HG03060 (cell line): ENCODE measurements around the gene BIRC6.
"Not testable (repeated sequence)": the region's sequence is repeated elsewhere in the genome, so short reads cannot be mapped to it uniquely, and the experiment has no call there.

ENCODE experiments used
- ATAC-seq: cut with Tn5 transposase; IDR thresholded peaks from one replicate; pipeline ENCODE4 v1.9.1; 2021; ENCODE audit warnings: low read depth, moderate number of reproducible peaks; ENCODE audit not compliant: unreplicated experiment

The BIRC6 gene

GRCh38 chr2:32591669-32592463 is 235.0 kb downstream of the BIRC6 start:
- ATAC-seq, result no peak

DNA sequence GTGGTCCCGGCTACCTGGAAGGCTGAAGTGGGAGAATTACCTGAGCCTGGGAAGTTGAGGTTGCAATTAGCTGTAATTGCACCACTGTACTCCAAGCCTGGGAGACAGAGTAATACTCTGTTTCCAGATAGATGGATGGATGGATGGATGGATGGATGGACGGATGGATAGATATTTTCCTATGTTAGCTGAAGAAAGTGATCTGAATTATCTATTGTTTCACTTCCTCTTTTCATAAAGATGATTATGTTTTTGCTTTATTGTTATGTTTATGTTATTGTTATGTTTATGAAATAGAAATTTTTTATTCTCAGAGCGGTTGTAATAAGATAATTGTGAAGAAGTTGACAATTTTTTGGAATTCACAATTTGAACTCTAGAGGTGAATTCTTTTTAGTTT is 237.8 kb downstream of the BIRC6 start:
- ATAC-seq, result no peak

- ATAC-seq, result no peak
These were observed 254.5 kb downstream of the BIRC6 start for GRCh38 chr2:32611366-32611765.

DNA sequence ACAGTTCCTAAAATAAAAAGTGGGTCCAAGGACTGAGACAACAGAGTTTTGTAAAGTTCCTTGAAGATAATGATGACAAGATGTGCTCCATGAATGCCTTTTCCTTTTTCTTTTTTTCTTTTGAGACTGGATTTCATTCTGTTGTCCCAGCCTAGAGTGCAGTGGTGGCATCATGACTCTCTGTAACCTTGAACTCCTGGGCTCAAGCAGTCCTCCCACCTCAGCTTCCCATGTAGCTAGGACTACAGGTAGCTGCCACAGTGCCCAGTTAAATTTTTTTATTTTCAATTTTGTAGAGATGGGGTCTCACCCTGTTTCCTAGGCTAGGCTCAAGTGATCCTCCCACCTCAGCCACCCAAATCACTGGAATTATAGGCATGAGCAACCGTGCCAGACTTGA is 254.9 kb downstream of the BIRC6 start:
- ATAC-seq, result no peak

GRCh38 chr2:32614084-32614483 is 257.3 kb downstream of the BIRC6 start:
- no peak for ATAC-seq

DNA sequence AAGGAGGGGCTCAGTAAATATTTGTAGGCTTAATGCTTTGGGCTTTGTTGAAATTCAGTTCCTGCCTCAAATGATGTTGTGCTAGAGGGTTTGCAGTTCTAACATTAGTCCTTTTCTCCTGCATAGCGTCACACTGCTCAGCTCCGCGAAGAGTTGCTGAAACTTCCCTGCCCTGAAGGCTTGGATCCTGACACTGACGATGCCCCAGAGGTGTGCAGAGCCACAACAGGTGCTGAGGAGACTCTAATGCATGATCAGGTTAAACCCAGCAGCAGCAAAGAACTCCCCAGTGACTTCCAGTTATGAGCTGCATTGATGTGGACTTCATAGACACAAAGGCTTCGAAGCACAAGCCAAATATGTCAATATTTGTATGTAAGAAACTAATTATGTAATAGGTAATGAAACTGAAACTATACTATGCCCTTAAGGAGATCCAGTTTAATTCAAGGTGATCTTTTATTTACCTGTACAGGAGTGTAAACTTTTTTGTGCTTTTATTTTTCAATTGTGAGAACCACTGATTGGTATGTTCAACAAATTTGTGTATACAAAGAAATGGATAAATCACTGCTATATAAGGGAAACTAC is 260.9 kb downstream of the BIRC6 start:
- no peak for ATAC-seq

DNA sequence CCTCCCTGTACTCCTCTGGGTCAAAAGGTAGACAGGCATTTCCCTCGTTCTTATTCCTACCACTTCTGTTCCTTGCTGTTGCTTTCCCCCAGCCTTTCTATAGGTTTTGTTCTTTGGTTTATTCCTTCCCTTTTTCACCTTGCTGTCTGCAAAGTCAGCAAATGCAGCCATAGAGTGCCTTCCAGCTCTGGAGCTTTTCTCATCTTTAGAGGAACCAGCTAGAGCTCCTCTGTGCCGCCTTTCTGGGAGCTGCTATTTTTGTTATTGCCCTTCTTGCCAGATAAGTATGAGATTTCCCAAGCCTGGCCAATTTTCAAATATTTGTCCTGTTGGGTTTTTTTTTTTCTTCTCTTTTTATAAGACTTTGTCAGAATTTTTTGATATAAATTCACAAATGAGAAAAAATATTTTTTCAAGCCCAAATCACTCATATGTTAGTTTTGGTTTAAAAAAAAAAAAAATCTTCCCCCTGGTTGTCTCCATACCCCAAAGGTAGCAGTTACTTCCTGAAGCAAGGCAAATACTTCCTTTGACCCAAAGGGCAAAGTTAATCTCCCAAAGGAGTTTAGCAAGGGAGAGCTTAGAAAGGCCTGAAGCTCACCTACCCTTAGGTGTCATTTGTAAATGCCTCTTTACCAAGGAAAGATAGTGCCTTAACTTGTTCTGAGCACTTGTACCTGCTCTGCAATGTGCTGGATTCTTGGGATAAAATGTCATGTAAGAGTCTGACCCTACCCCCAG is 265.9 kb downstream of the BIRC6 start:
- no peak for ATAC-seq

DNA sequence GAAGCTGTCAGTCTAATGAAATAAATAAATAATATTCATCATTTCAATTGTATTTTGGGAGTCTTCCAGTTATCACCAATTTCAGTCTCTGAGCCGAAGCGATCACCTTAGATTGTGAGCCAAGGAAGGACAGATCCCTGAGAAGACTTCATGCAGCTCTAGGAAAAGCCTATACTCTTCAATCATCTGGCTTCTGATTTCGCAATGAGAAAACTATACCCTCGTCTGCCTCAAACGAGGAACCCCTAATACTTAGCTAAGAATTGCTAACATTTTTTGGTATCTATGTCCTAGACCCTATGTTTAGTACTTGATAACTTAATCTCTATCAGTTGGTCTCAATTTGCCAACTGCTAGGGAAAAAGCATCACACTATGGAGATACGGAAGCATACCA is 266.5 kb downstream of the BIRC6 start:
- no peak for ATAC-seq

DNA sequence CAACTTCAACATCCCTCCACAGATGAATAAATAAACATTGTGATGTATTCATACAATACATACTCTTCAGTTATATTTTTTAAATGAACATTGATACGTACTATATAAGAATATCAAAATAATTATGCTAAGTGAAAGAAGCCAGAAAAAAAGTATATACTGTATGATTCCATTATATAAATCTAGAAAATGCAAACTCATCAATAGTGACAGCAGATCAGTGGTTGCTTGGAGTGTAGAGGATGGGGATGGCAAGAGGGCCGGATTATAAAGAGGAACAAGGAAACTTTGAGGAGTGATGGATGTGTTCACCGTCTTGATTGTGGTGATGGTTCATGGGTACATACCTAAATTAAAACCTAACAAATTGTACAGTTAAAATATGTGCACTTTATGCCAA is 268.0 kb downstream of the BIRC6 start:
- ATAC-seq, result no peak

DNA sequence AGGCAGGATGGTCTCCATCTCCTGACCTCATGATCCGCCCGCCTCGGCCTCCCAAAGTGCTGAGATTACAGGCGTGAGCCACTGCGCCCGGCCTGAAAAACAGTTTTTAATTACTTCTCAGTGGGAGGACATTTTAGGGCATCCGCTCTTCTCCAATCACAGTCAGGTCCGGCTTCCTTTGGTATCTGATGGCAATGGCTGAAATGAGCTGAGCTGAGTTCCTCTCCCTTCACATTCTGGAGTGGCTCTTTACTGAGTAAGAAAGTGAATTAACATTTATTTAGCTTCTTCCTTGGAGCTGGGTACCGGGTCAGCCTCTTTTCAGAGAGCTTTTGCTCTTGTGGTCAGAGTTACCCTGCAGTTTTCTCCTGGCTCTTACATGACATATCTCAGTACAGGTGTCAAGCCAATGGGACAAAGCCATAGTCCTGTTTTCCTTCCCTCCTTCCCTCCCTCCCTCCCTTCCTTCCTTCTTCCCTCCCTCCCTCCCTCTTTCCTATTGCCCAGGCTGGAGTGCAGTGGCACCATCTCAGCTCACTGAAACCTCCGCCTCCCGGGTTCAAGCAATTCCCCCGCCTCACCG is 269.9 kb downstream of the BIRC6 start:
- ATAC-seq, result no peak

DNA sequence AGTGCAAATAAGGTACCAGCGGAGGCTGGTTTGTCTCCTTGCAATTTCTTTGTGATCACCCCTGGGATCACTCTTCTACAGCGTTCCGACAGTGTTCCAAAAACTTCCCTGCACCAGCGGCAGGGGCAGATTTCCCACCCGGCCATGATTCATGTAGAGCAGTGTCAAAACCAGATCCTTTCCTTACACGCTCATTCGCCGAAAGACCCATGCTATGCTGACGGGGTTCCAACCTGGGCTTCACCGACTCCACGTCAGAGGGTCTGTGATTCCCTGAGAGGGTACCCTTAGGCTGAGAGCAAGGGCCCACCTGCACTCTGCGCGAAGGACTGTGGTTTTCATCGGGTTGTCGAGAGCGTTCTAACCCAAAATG is 270.6 kb downstream of the BIRC6 start:
- peak; percentile 15 for ATAC-seq

GRCh38 chr2:32627814-32628579 is 271.2 kb downstream of the BIRC6 start, which contains the start of gene TTC27:
TSS of gene TTC27 (plus strand) at chr2:32628050. CDS start at chr2:32628293, 243 bp downstream.
- peak; percentile 99 for ATAC-seq

DNA sequence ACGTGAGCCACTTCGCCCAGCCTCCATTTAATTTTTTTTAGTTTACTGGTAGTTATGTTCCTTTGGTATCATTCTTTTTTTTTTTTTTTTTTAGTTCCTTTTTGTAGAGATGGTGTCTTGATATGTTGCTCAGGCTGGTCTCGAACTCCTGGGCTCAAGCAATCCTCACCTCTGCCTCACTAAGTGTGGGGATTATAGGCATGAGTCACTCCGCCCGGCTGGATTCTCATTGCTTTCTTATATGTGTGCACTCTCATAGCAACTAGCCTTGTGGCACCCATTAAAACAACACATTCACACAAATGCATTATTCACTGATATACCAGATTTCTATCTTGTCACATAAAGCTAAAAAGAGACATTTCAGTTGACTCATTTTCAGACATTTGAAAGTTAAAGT is 275.3 kb downstream of the BIRC6 start:
- no peak for ATAC-seq

- ATAC-seq, result no peak
These were observed 276.2 kb downstream of the BIRC6 start for GRCh38 chr2:32633040-32633439.

DNA sequence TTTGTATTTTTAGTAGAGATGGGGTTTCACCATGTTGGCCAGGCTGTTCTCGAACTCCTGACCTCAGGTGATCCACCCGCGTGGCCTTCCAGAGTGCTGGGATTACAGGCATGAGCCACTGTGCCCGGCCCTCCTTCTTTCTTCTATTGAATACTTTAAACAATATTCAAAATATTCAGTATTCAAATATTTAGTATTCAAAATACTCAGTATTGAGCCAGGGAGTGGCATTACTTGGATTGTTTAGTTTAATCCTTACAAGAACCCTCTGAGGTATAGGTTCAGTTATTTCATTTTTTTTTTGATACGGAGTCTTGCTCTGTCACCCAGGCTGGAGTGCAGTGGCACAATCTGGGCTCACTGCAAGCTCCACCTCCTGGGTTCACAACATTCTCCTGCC is 281.7 kb downstream of the BIRC6 start:
- not testable (repeated sequence) for ATAC-seq

GRCh38 chr2:32641180-32641579 is 284.4 kb downstream of the BIRC6 start:
- ATAC-seq, result no peak

DNA sequence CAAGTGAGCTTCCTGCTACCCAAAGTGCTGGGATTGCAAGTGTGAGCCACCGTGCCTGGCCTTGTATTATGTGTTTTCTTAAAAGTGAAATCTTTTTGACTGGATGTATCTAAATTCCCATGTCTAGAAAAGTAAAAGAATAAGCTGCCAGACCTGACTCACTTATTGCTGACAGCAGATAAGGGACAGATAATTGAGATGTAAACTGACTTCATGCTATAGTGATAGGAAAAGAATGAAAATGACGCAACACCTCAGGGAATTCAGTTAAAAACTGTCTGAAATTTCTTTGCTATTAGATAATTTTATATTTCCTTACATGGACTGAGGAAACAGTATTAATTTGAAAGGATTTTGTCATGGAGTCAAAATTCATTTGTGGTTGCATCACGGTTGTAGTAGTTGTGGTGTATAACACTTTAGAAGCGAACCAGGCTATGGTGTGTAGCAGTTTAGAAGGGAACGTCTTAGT is 290.4 kb downstream of the BIRC6 start:
- no peak for ATAC-seq

DNA sequence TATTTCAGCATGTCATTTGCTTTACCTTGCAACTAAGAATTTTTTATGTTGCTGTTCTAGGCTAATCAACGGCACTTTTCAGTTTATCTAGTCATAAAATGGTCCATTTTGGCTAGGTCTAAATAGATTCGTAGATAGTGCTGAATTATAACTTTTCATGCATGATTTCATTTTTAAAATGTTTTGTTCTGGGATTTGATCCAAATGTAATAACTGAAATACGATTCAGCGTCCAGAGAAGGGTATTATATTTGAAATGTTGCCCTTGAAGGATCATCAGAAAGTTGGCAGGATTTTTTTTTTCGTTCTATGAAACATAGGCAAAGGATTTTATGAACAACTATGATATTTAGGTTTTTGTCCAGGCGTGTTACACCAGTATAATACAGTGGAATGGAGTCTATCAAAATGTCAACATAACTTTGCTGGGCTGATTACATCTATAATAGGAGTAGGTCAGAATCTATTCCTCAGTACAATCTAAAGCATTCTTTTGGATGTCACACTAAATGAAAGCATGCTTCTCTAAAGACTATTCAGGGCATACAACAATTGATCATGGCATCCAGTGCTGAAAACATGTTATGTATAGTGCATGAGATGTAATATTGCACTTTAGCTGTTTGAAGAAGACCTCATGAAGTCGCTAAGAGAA is 295.9 kb downstream of the BIRC6 start:
- ATAC-seq, result no peak

DNA sequence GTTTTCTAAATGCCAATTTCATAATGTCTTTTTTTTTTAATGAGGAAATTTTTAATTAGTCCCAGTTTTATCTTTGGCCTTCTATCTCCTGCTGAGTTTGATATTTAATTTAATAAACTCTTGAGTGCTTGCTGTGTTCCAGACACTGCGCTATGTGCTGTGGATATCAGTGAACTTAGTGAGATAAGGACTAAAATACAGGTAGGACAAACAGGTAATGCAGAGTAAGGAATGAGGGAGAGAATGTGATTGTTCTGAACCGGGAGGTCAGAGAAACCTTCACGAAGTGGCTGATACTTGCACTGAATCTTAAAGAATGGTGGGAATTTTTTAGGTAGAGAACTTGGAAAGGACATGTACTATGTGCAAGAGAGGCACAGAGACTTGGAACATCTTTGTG is 299.2 kb downstream of the BIRC6 start:
- no peak for ATAC-seq

GRCh38 chr2:32663864-32664263 is 307.0 kb downstream of the BIRC6 start:
- no peak for ATAC-seq
